Smooth muscle cell (in vitro differentiated cells): ENCODE measurements around the gene TENM4. TPM values are rescaled to one million over a fixed set of nuclear protein-coding genes. Genes with fewer than 3 reads are reported as not detected.

ENCODE experiments used
- DNase-seq: peaks from one replicate; lab custom pipeline; 2025; ENCODE audit not compliant: unreplicated experiment; lab: John Stamatoyannopoulos, UW
- H2AFZ ChIP-seq: fragments of 200-600 bp; sonication (generic); 2 replicates; pipeline ENCODE4 v1.6.0; 2016; ENCODE audit warnings: antibody characterized with exemption, low read depth, mild to moderate bottlenecking
- H3F3A ChIP-seq: fragments of 200-600 bp; sonication (generic); 2 replicates; pipeline ENCODE4 v1.6.0; 2017; ENCODE audit warnings: antibody characterized with exemption, low read depth
- H3K27ac ChIP-seq: fragments of 200-600 bp; sonication (generic); 2 replicates; pipeline ENCODE4 v1.5.1; 2016; ENCODE audit warnings: low read depth, mild to moderate bottlenecking
- H3K27me3 ChIP-seq: fragments of 200-600 bp; sonication (generic); 2 replicates; pipeline ENCODE4 v1.6.1; 2016; ENCODE audit warnings: low read depth, mild to moderate bottlenecking
- H3K36me3 ChIP-seq: fragments of 200-600 bp; sonication (generic); 2 replicates; pipeline ENCODE4 v1.5.1; 2016; ENCODE audit warnings: low read depth
- H3K4me1 ChIP-seq: fragments of 200-600 bp; sonication (generic); 2 replicates; pipeline ENCODE4 v1.5.1; 2016; ENCODE audit warnings: low read depth
- H3K4me2 ChIP-seq: fragments of 200-600 bp; sonication (generic); 2 replicates; pipeline ENCODE4 v1.6.0; 2016; ENCODE audit warnings: mild to moderate bottlenecking
- H3K4me3 ChIP-seq: fragments of 200-600 bp; sonication (generic); 2 replicates; pipeline ENCODE4 v1.5.1; 2016; ENCODE audit warnings: mild to moderate bottlenecking
- H3K79me2 ChIP-seq: fragments of 200-600 bp; sonication (generic); 2 replicates; pipeline ENCODE4 v1.6.0; 2016; ENCODE audit warnings: low read depth, mild to moderate bottlenecking
- H3K9ac ChIP-seq: fragments of 200-600 bp; sonication (generic); 2 replicates; pipeline ENCODE4 v1.6.0; 2016; ENCODE audit warnings: low read depth
- H3K9me3 ChIP-seq: fragments of 200-600 bp; sonication (generic); replicated peaks from 2 replicates; pipeline ENCODE4 v1.5.1; 2016; ENCODE audit warnings: low read depth
- H4K20me1 ChIP-seq: fragments of 200-600 bp; sonication (generic); 2 replicates; pipeline ENCODE4 v1.6.0; 2016; ENCODE audit warnings: low read depth
- WGBS: methylation state at CpG from one replicate; pipeline ENCODE4 v1.1.7; 2016; ENCODE audit warnings: low lambda C conversion rate; 5-methylcytosine and 5-hydroxymethylcytosine counted together
- microRNA counts: library from miRNA; unstranded; fragments of <30 nt; microRNA quantifications from one replicate; lab custom pipeline; 2016
- microRNA-seq: library from miRNA; unstranded; fragments of <30 nt; microRNA quantifications from one replicate; pipeline ENCODE4, GENCODE V29; 2016; ENCODE audit warnings: borderline number of aligned reads
- polyA plus RNA-seq: library from polyadenylated mRNA; unstranded; fragments of >200 nt; fragmentation: Nextera tagmentation; extraction: Ambion mirVana; gene quantifications from 2 replicates; pipeline ENCODE4 v1.2.1, GENCODE V29; 2016
- small RNA-seq: library from RNA; depleted of rRNA; stranded (forward); fragments of <200 nt; gene quantifications from one replicate; pipeline ENCODE3, GENCODE V24; 2014
- total RNA-seq: library from RNA; depleted of rRNA; stranded (reverse); fragments of >200 nt; gene quantifications from 2 replicates; pipeline ENCODE4 v1.2.3, GENCODE V29; 2014
- TF ChIP-seq, protein P1 (sequence below): fragments of 200-600 bp; sonication (generic); IDR thresholded peaks from 2 replicates; pipeline ENCODE4 v1.5.1; 2017; ENCODE audit warnings: borderline replicate concordance, mild to moderate bottlenecking, antibody characterized with exemption; ENCODE audit not compliant: insufficient read depth, poor library complexity, severe bottlenecking

TENM4 gene
- total and polyA plus RNA-seq, 2 experiments from 2014 or later, result 31.6 to 38.2 TPM

DNA sequence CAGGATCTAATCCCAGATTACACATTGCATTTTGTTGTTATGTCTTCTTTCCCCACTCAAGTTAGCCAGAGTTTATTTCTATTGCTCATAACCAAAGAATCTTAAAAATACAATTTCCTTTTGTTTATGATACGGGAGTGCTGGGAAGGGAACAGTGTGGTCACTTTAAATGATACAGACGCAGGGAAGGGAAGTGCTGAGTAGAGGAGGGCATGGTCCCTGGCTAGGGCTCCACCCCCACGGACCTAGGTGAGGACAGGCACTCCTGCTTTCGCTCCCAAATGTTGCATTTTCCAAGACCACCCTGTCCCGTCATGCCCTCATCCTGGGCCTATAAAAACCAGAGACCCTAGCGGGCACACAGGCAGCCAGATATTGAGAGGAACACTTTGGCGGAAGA, 835.5 kb downstream of the TENM4 start:
- no peak overlapping the region for H2AFZ ChIP-seq

DNA sequence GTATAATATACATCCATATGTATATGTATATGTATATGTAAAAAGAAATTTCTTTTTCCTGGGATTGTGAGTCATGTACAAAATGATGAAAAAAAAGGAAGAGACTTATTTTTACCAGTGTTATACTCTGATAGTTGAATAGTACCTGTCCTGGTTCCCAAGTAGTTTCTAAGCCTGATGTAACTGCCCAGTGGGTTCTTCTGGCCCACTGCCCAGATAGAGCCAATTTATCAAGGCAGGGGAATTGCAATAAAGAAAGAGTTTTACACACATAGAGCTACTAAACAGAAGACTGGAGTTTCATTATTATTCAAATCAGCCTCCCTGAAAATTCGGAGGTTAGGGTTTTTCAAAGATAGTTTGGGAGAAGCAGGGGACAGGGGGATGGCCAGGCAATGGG, 837.0 kb downstream of the TENM4 start:
- no peaks in the 10 kb centered on the region for H3K27me3 ChIP-seq
- H3F3A ChIP-seq, result no peaks in the 10 kb centered on the region
- no peak overlapping the region for H3K27ac ChIP-seq
- no peak overlapping the region for H3K4me3 ChIP-seq
- H3K4me2 ChIP-seq, result no peak overlapping the region
- H3K36me3 ChIP-seq, result no peaks in the 10 kb centered on the region
- no peak overlapping the region for H2AFZ ChIP-seq
- no peaks in the 10 kb centered on the region for H3K4me1 ChIP-seq
- H4K20me1 ChIP-seq, result no peaks in the 10 kb centered on the region
- H3K9ac ChIP-seq, result no peak overlapping the region
- TF ChIP-seq, protein P1, sequence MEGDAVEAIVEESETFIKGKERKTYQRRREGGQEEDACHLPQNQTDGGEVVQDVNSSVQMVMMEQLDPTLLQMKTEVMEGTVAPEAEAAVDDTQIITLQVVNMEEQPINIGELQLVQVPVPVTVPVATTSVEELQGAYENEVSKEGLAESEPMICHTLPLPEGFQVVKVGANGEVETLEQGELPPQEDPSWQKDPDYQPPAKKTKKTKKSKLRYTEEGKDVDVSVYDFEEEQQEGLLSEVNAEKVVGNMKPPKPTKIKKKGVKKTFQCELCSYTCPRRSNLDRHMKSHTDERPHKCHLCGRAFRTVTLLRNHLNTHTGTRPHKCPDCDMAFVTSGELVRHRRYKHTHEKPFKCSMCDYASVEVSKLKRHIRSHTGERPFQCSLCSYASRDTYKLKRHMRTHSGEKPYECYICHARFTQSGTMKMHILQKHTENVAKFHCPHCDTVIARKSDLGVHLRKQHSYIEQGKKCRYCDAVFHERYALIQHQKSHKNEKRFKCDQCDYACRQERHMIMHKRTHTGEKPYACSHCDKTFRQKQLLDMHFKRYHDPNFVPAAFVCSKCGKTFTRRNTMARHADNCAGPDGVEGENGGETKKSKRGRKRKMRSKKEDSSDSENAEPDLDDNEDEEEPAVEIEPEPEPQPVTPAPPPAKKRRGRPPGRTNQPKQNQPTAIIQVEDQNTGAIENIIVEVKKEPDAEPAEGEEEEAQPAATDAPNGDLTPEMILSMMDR, result no peak
- WGBS, result 86% methylated on average over 1 of the region's 1 CpG
- no peaks in the 10 kb centered on the region for H3K79me2 ChIP-seq
- DNase-seq, result no peak
- H3K9me3 ChIP-seq, result no peaks in the 10 kb centered on the region

More for the DNA sequence above, 835.5 kb downstream of the TENM4 start:
- 82% methylated on average over 7 of the region's 7 CpGs for WGBS
- Histone ChIP-seq H3K9ac (no peak overlapping the region), H3K4me3 (no peak overlapping the region), H3K27ac (no peak overlapping the region), H3F3A (no peaks in the 10 kb centered on the region), H3K79me2 (no peaks in the 10 kb centered on the region), H3K27me3 (no peaks in the 10 kb centered on the region), H3K4me2 (no peak overlapping the region), H3K36me3 (no peaks in the 10 kb centered on the region), H4K20me1 (no peaks in the 10 kb centered on the region), H3K9me3 (no peaks in the 10 kb centered on the region), H3K4me1 (no peaks in the 10 kb centered on the region)
- TF ChIP-seq, protein P1, result no peak
- no peak for DNase-seq

MicroRNAs within 50 kb of the gene (microRNA counts, 767-probe panel; counts per million panel counts)
- 183 counts per million for microRNA hsa-miR-708-5p (lab: Ali Mortazavi, UCI)

Small RNA genes lying within 50 kb of the gene (microRNA-seq; reads per million reads assigned to microRNA genes)
- gene MIR5579 (1.8 reads per million), gene MIR708 (5,581 reads per million, percentile 91 among the genes with 10 or more reads in this experiment)

Small RNA genes lying within 50 kb of the gene (small RNA-seq; reads per million reads assigned to genes)
- gene MIR5579 (0.13 reads per million), gene MIR708 (15.6 reads per million, percentile 86 among the genes with 10 or more reads in this experiment)
